NB4 (cell line): ENCODE measurements around the gene CHMP2B.

Source experiments
- MYC ChIP-seq: IDR thresholded peaks from 2 replicates; pipeline ENCODE4 v1.6.1; 2011; ENCODE audit warnings: low read depth, low read length
- POLR2A ChIP-seq: IDR thresholded peaks from 2 replicates; pipeline ENCODE4 v1.6.1; 2011; ENCODE audit warnings: mild to moderate bottlenecking; ENCODE audit not compliant: insufficient read length; ENCODE audit errors: extremely low read depth
- TF ChIP-seq, protein P1 (sequence below): IDR thresholded peaks from one replicate; pipeline ENCODE4 v1.5.1; 2012; ENCODE audit warnings: low read depth, low read length
- TF ChIP-seq, protein P2 (sequence below): IDR thresholded peaks from 2 replicates; pipeline ENCODE4 v1.6.1; 2011; ENCODE audit warnings: low read depth, low read length

DNA sequence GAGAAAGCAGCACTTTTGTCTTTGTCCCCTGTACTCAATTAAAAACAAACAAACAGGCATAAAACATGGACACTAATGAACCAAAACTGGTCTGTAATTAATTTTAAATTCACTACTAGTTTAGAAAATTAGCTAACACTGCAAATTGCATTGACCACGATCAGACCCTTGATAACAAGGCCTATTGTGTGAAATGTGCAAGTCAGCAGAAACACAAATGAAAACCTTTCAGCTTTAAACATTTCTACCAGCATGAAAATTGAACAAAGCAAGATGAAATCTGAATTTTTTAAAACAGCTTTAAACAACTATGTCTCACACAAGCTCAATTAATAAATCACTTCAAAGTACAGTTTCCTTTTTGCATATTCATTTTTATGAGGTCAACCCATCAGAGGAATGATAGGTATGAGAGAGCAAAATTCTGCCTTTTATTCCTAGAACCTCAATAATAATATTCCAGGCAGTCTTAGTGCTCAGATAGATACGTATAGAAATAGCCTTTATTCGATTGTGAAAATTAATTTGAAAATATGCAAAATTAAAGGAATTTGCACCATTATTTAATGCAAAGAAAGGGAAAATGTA, 27.0 kb upstream of the CHMP2B start:
- TF ChIP-seq, protein P1, sequence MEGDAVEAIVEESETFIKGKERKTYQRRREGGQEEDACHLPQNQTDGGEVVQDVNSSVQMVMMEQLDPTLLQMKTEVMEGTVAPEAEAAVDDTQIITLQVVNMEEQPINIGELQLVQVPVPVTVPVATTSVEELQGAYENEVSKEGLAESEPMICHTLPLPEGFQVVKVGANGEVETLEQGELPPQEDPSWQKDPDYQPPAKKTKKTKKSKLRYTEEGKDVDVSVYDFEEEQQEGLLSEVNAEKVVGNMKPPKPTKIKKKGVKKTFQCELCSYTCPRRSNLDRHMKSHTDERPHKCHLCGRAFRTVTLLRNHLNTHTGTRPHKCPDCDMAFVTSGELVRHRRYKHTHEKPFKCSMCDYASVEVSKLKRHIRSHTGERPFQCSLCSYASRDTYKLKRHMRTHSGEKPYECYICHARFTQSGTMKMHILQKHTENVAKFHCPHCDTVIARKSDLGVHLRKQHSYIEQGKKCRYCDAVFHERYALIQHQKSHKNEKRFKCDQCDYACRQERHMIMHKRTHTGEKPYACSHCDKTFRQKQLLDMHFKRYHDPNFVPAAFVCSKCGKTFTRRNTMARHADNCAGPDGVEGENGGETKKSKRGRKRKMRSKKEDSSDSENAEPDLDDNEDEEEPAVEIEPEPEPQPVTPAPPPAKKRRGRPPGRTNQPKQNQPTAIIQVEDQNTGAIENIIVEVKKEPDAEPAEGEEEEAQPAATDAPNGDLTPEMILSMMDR: no peak
- no peak for TF ChIP-seq POLR2A
- TF ChIP-seq, protein P2, sequence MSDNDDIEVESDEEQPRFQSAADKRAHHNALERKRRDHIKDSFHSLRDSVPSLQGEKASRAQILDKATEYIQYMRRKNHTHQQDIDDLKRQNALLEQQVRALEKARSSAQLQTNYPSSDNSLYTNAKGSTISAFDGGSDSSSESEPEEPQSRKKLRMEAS: no peak
- TF ChIP-seq MYC: no peak
